Omental fat pad (tissue), 4 donors: ENCODE results near the gene SAMD8. TPM values are rescaled to one million over a fixed set of nuclear protein-coding genes. Genes with fewer than 3 reads are reported as not detected.

ENCODE experiments used
- ATAC-seq: fragments of 150-250 bp; one replicate; pipeline ENCODE4 v1.9.1; 2016; ENCODE audit warnings: mild to moderate bottlenecking, moderate library complexity; ENCODE audit not compliant: low FRiP score
- DNase-seq: peaks from one replicate; pipeline ENCODE4 v3.0.0-alpha.2; 2019; ENCODE audit warnings: low spot score
- total RNA-seq, 4 donors: library from RNA; depleted of rRNA; stranded (reverse); fragments of >200 nt; gene quantifications; one replicate each; pipeline ENCODE4 v1.1.0, GENCODE V29; 2016
- TF ChIP-seq, protein P1 (sequence below), 3 donors: fragments of 450-650 bp; IDR thresholded peaks; one replicate each; pipeline ENCODE4 v1.5.1; 2016 to 2017; ENCODE audit warnings: antibody characterized with exemption in 3 of 3, mild to moderate bottlenecking in 3 of 3, moderate library complexity in 2 of 3

SAMD8 gene
- total RNA-seq, 4 donors from 2014 or later = 38.9 to 54.2 (median 43.7) TPM

GRCh38 chr10:75228278-75228677, 116.8 kb downstream of the SAMD8 start:
- no peak for DNase-seq
- TF ChIP-seq, protein P1, sequence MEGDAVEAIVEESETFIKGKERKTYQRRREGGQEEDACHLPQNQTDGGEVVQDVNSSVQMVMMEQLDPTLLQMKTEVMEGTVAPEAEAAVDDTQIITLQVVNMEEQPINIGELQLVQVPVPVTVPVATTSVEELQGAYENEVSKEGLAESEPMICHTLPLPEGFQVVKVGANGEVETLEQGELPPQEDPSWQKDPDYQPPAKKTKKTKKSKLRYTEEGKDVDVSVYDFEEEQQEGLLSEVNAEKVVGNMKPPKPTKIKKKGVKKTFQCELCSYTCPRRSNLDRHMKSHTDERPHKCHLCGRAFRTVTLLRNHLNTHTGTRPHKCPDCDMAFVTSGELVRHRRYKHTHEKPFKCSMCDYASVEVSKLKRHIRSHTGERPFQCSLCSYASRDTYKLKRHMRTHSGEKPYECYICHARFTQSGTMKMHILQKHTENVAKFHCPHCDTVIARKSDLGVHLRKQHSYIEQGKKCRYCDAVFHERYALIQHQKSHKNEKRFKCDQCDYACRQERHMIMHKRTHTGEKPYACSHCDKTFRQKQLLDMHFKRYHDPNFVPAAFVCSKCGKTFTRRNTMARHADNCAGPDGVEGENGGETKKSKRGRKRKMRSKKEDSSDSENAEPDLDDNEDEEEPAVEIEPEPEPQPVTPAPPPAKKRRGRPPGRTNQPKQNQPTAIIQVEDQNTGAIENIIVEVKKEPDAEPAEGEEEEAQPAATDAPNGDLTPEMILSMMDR (IDR thresholded peaks at IDR 0.05) = no peak
- ATAC-seq = no peak

DNA sequence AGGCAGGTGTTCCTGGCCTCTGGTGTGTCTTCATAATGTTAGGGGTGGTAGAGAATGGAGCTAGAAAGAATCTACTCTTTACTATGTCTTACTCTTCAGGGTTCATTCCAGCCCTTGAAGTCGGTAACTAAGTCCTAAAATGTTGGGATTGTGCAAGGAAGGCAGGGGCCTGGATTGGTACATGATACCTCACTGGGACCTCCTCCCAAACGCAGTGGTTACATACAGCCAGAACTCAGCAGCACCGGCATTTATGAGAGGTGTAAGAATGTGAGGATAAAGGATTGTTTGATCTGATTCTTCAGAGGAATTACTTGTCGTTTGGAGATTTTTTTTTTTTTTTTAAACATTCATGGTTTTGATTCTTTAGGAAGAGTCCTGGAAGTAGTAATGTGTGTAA, 117.4 kb downstream of the SAMD8 start:
- no peak for ATAC-seq
- no peak for DNase-seq
- TF ChIP-seq, protein P1 (IDR thresholded peaks at IDR 0.05) = no peak

GRCh38 chr10:75229971-75230370, 118.5 kb downstream of the SAMD8 start:
- TF ChIP-seq, protein P1 (IDR thresholded peaks at IDR 0.05) = no peak
- ATAC-seq = no peak
- DNase-seq = no peak

DNA sequence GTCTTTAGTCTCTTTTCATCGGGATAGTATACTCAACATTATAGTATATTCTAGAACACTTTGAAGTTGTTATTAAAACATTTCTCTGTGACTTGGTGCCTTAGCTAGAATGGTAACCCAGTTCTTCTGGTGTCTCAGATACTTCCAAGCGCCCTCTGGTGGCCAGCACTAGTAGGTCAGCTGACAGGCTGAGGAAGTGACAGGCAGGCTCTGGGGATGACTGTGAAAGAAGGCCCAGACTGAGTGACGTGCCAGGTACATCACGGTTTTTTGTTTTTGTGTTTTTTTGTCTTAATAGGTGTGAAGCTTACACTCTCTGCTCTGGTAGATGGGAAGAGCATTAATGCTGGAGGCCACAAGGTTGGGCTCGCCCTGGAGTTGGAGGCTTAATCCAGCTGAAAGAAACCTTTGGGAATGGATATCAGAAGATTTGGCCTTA, 119.2 kb downstream of the SAMD8 start:
- TF ChIP-seq, protein P1 (IDR thresholded peaks at IDR 0.05) = peak in 2 of 3 donors; percentile 27 to 69
- DNase-seq = peak; percentile 96
- ATAC-seq = no peak

Other genes starting within 250 kb of the SAMD8 start
- gene VDAC2, start 99.1 kb downstream of the SAMD8 start, total RNA-seq = 100 to 1,000 TPM; 111 to 143 (median 131) TPM
- gene COMTD1, start 124.3 kb downstream of the SAMD8 start, total RNA-seq = 10 to 100 TPM; 16.1 to 30.6 (median 24.3) TPM